ENCODE measurements around the gene SHANK1. TPM values are rescaled to one million over a fixed set of nuclear protein-coding genes. Genes with fewer than 3 reads are reported as not detected.

Gene SHANK1
- total and polyA plus RNA-seq, 4 experiments from 2014 or later = not detected

- CTCF ChIA-PET (ENCODE audit: partially characterized antibody) = no interaction called here
- Mint-ChIP-seq H3K36me3 (no peaks in the 10 kb centered on the region), H3K27me3 (peaks cover 24 to 39% of the 10 kb centered on the region in 2 donors), H3K4me1 (peaks cover 3 to 18% (median 11%) of the 10 kb centered on the region in 4 donors), H3K4me3 (no peak overlapping the region), H3K27ac (no peak overlapping the region), H3K9me3 (peaks cover 0 to 8% (median under 1%) of the 10 kb centered on the region in 8 donors)
- Histone ChIP-seq H3K4me1 (ENCODE audit: insufficient read depth, low read length) (peaks cover 11% of the 10 kb centered on the region), H3K36me3 (ENCODE audit: insufficient read depth, low read length) (no peaks in the 10 kb centered on the region), H3K27ac (ENCODE audit: low read depth, low read length) (no peak overlapping the region), H3K4me3 (ENCODE audit: low read length in 2 of 2) (no peak overlapping the region), H3K27me3 (ENCODE audit: insufficient read depth, low read length) (peaks cover 9% of the 10 kb centered on the region), H3K9me3 (ENCODE audit: control insufficient read depth in 1 of 2, low read length in 2 of 2) (no peaks in the 10 kb centered on the region)
- DNase-seq = peak in 1 of 5 donors; percentile 30
- intact Hi-C loops (cut with micrococcal nuclease) = no loop called here
- POLR2A ChIA-PET (ENCODE audit: partially characterized antibody) = no interaction called here
Measured at GRCh38 chr19:50728084-50728737, 8.6 kb upstream of the SHANK1 start.

- peak overlapping the region in 1 of 2 donors; percentile 47 for H3K4me3 ChIP-seq (ENCODE audit: low read length in 2 of 2)
- ChIA-PET POLR2A (ENCODE audit: partially characterized antibody) (no interaction called here), CTCF (ENCODE audit: partially characterized antibody) (no interaction called here)
- peaks cover 11% of the 10 kb centered on the region for H3K4me1 ChIP-seq (ENCODE audit: insufficient read depth, low read length)
- no peak overlapping the region for H3K27ac ChIP-seq (ENCODE audit: low read depth, low read length)
- Mint-ChIP-seq H3K27me3 (peaks cover 33 to 47% of the 10 kb centered on the region in 2 donors), H3K9me3 (peaks cover 0 to 12% (median 2%) of the 10 kb centered on the region in 8 donors), H3K4me1 (peaks cover 4 to 30% (median 13%) of the 10 kb centered on the region in 4 donors), H3K4me3 (peak overlapping the region; percentile 15 to 82 (median 50)), H3K36me3 (peaks cover 3% of the 10 kb centered on the region in 2 donors), H3K27ac (no peak overlapping the region)
- intact Hi-C loops (cut with micrococcal nuclease) = no loop called here
- no peak for DNase-seq
- peaks cover 9% of the 10 kb centered on the region for H3K27me3 ChIP-seq (ENCODE audit: insufficient read depth, low read length)
- H3K9me3 ChIP-seq (ENCODE audit: control insufficient read depth in 1 of 2, low read length in 2 of 2) = no peaks in the 10 kb centered on the region
- no peaks in the 10 kb centered on the region for H3K36me3 ChIP-seq (ENCODE audit: insufficient read depth, low read length)
Measured at GRCh38 chr19:50725911-50726230, 6.3 kb upstream of the SHANK1 start.

- peaks cover 11% of the 10 kb centered on the region for H3K4me1 ChIP-seq (ENCODE audit: insufficient read depth, low read length)
- no peak overlapping the region for H3K27ac ChIP-seq (ENCODE audit: low read depth, low read length)
- H3K36me3 ChIP-seq (ENCODE audit: insufficient read depth, low read length) = no peaks in the 10 kb centered on the region
- H3K27me3 Mint-ChIP-seq = peaks cover 38 to 52% of the 10 kb centered on the region in 2 donors
- intact Hi-C loops (cut with micrococcal nuclease) = no loop called here
- POLR2A ChIA-PET (ENCODE audit: partially characterized antibody) = interaction anchor here (0.9 kb wide), 1 partner anchor 368 kb away, joined by 3 read pairs; no protein-coding TSS in a partner anchor
- DNase-seq = no peak
- peaks cover 3% of the 10 kb centered on the region in 2 donors for H3K36me3 Mint-ChIP-seq
- H3K9me3 ChIP-seq (ENCODE audit: control insufficient read depth in 1 of 2, low read length in 2 of 2) = no peaks in the 10 kb centered on the region
- H3K4me3 Mint-ChIP-seq = peak overlapping the region; percentile 49 to 82 (median 70)
- H3K4me3 ChIP-seq (ENCODE audit: low read length in 2 of 2) = peak overlapping the region in 1 of 2 donors; percentile 47
- H3K27me3 ChIP-seq (ENCODE audit: insufficient read depth, low read length) = peaks cover 9% of the 10 kb centered on the region
- peaks cover 0 to 12% (median 2%) of the 10 kb centered on the region in 8 donors for H3K9me3 Mint-ChIP-seq
- CTCF ChIA-PET (ENCODE audit: partially characterized antibody) = interaction anchor here (1.0 kb wide), 1 partner anchor 368 kb away, joined by 4 read pairs; no protein-coding TSS in a partner anchor
- H3K27ac Mint-ChIP-seq = no peak overlapping the region
- H3K4me1 Mint-ChIP-seq = peaks cover 6 to 35% (median 16%) of the 10 kb centered on the region in 4 donors
Measured at GRCh38 chr19:50725218-50725910, 5.8 kb upstream of the SHANK1 start.

- POLR2A ChIA-PET (ENCODE audit: partially characterized antibody) = interaction anchor here (0.9 kb wide), 1 partner anchor 368 kb away, joined by 3 read pairs; no protein-coding TSS in a partner anchor
- peak; percentile 76 to 91 (median 85) for DNase-seq
- Mint-ChIP-seq H3K36me3 (peaks cover 3% of the 10 kb centered on the region in 2 donors), H3K27ac (no peak overlapping the region), H3K4me3 (peak overlapping the region; percentile 52 to 86 (median 72)), H3K9me3 (peaks cover 0 to 12% (median 2%) of the 10 kb centered on the region in 8 donors), H3K27me3 (peaks cover 42 to 53% of the 10 kb centered on the region in 2 donors), H3K4me1 (peaks cover 6 to 40% (median 18%) of the 10 kb centered on the region in 4 donors)
- Histone ChIP-seq H3K27me3 (ENCODE audit: insufficient read depth, low read length) (peaks cover 9% of the 10 kb centered on the region), H3K4me1 (ENCODE audit: insufficient read depth, low read length) (peaks cover 11% of the 10 kb centered on the region), H3K36me3 (ENCODE audit: insufficient read depth, low read length) (no peaks in the 10 kb centered on the region), H3K9me3 (ENCODE audit: control insufficient read depth in 1 of 2, low read length in 2 of 2) (no peaks in the 10 kb centered on the region), H3K4me3 (ENCODE audit: low read length in 2 of 2) (peak overlapping the region in 1 of 2 donors; percentile 47), H3K27ac (ENCODE audit: low read depth, low read length) (no peak overlapping the region)
- intact Hi-C loops (cut with micrococcal nuclease) = no loop called here
- CTCF ChIA-PET (ENCODE audit: partially characterized antibody) = interaction anchor here (1.0 kb wide), 2 partner anchors 14 to 367 kb away, joined by 4 read pairs; no protein-coding TSS in a partner anchor
Measured at GRCh38 chr19:50724522-50725217, 5.1 kb upstream of the SHANK1 start.

- Histone ChIP-seq H3K9me3 (ENCODE audit: control insufficient read depth in 1 of 2, low read length in 2 of 2) (no peaks in the 10 kb centered on the region), H3K36me3 (ENCODE audit: insufficient read depth, low read length) (no peaks in the 10 kb centered on the region), H3K27ac (ENCODE audit: low read depth, low read length) (no peak overlapping the region), H3K4me3 (ENCODE audit: low read length in 2 of 2) (peak overlapping the region in 1 of 2 donors; percentile 47), H3K27me3 (ENCODE audit: insufficient read depth, low read length) (peaks cover 9% of the 10 kb centered on the region), H3K4me1 (ENCODE audit: insufficient read depth, low read length) (peaks cover 11% of the 10 kb centered on the region)
- peaks cover 6 to 40% (median 18%) of the 10 kb centered on the region in 4 donors for H3K4me1 Mint-ChIP-seq
- POLR2A ChIA-PET (ENCODE audit: partially characterized antibody) = interaction anchor here (0.9 kb wide), 1 partner anchor 367 kb away, joined by 3 read pairs; no protein-coding TSS in a partner anchor
- H3K4me3 Mint-ChIP-seq = peak overlapping the region in 7 of 8 donors; percentile 41 to 81 (median 60)
- CTCF ChIA-PET (ENCODE audit: partially characterized antibody) = interaction anchor here (1.0 kb wide), 1 partner anchor 13 kb away, joined by 4 read pairs; no protein-coding TSS in a partner anchor
- H3K27ac Mint-ChIP-seq = no peak overlapping the region
- intact Hi-C loops (cut with micrococcal nuclease) = no loop called here
- peaks cover 3% of the 10 kb centered on the region in 2 donors for H3K36me3 Mint-ChIP-seq
- peaks cover 0 to 9% (median 2%) of the 10 kb centered on the region in 8 donors for H3K9me3 Mint-ChIP-seq
- DNase-seq = no peak
- H3K27me3 Mint-ChIP-seq = peaks cover 42 to 50% of the 10 kb centered on the region in 2 donors
Measured at GRCh38 chr19:50723735-50724521, 4.3 kb upstream of the SHANK1 start.

- POLR2A ChIA-PET (ENCODE audit: partially characterized antibody) = no interaction called here
- Mint-ChIP-seq H3K27ac (no peak within 1 kb of the TSS), H3K4me3 (peak within 1 kb of the TSS in 7 of 8 donors; percentile 41 to 81 (median 60))
Measured at GRCh38 chr19:50723069-50723468, 3.5 kb upstream of the SHANK1 start, which contains the start of gene CLEC11A. Gene CLEC11A, plus strand, starts transcription at chr19:50723364. Its CDS starts 162 bp downstream, at chr19:50723526.

More at GRCh38 chr19:50723069-50723468, 3.5 kb upstream of the SHANK1 start, which contains the start of gene CLEC11A:
- Histone ChIP-seq H3K9me3 (ENCODE audit: control insufficient read depth in 1 of 2, low read length in 2 of 2) (no peaks in the 10 kb centered on the region), H3K27ac (ENCODE audit: low read depth, low read length) (no peak within 1 kb of the TSS), H3K27me3 (ENCODE audit: insufficient read depth, low read length) (peaks cover 9% of the 10 kb centered on the region), H3K4me1 (ENCODE audit: insufficient read depth, low read length) (peaks cover 11% of the 10 kb centered on the region), H3K4me3 (ENCODE audit: low read length in 2 of 2) (no peak within 1 kb of the TSS), H3K36me3 (ENCODE audit: insufficient read depth, low read length) (no peaks in the 10 kb centered on the region)
- Mint-ChIP-seq H3K4me1 (peaks cover 5 to 40% (median 18%) of the 10 kb centered on the region in 4 donors), H3K36me3 (peaks cover 3% of the 10 kb centered on the region in 2 donors), H3K9me3 (peaks cover 0 to 9% (median 2%) of the 10 kb centered on the region in 8 donors), H3K27me3 (peaks cover 42 to 50% of the 10 kb centered on the region in 2 donors)
- intact Hi-C loops (cut with micrococcal nuclease) = no loop called here
- CTCF ChIA-PET (ENCODE audit: partially characterized antibody) = no interaction called here
- DNase-seq = no peak

All from CD4-positive, alpha-beta memory T cell (primary cell).